GM12878 (cell line): ENCODE measurements around the gene SERPINA4. TPM values are rescaled to one million over a fixed set of nuclear protein-coding genes. Genes with fewer than 3 reads are reported as not detected.

ENCODE experiments used
- ATAC-seq: fragments of 200-7000 bp; cut with Tn5 transposase; 3 replicates; pipeline ENCODE4 v1.9.1; 2020; ENCODE audit warnings: mild to moderate bottlenecking, moderate library complexity
- BruUV-seq: library from RNA; stranded (reverse); fragments of 400-500 nt; replicated peaks from 2 replicates; lab custom pipeline; 2021; lab: Mats Ljungman, UMichigan
- CTCF ChIA-PET: fragments of 300-600 bp; sonication (Branson Sonifier 250); formaldehyde crosslinking; extraction: SDS; loops from one replicate; lab custom pipeline; 2021; ENCODE audit warnings: inconsistent platforms; lab: Yijun Ruan, JAX
- POLR2A ChIA-PET: fragments of 350-600 bp; formaldehyde crosslinking; extraction: SDS; loops from one replicate; lab custom pipeline; 2021; ENCODE audit warnings: inconsistent platforms; lab: Charles Lee
- RAD21 ChIA-PET: fragments of 300-600 bp; sonication (Branson Sonifier 250); formaldehyde crosslinking; loops from one replicate; lab custom pipeline; 2023; ENCODE audit warnings: antibody characterized with exemption; ENCODE audit not compliant: unreplicated experiment; lab: Charles Lee
- SMC1A ChIA-PET: fragments of 300-600 bp; sonication (Branson Sonifier 250); formaldehyde crosslinking; loops from one replicate; lab custom pipeline; 2023; ENCODE audit not compliant: unreplicated experiment, uncharacterized antibody; lab: Charles Lee
- DNase-seq: peaks from one replicate; pipeline ENCODE4 v3.0.0-alpha.2; 2011; ENCODE audit warnings: low read depth, low spot score
- FAIRE-seq: peaks from 3 replicates; lab custom pipeline; 2011; peaks lifted over from hg19 to GRCh38; lab: Jason Lieb, UNC
- H2AFZ ChIP-seq: 2 replicates; pipeline ENCODE4 v1.6.0; 2011; ENCODE audit warnings: low read depth, low read length, control low read depth; ENCODE audit not compliant: control insufficient read depth
- H3K27ac ChIP-seq: 2 replicates; pipeline ENCODE4 v1.5.1; 2011; ENCODE audit warnings: control low read depth; ENCODE audit not compliant: control insufficient read depth, insufficient read depth
- H3K27me3 ChIP-seq, 2 experiments: replicated peaks in 1 of 2; 2 replicates each; pipeline versions ENCODE4 v1.6.0 to v1.6.1; 2011; ENCODE audit warnings: low read length in 1 of 2; ENCODE audit not compliant: control insufficient read depth in 2 of 2, insufficient read depth in 2 of 2
- H3K36me3 ChIP-seq, 2 experiments: 2 replicates each; pipeline ENCODE4 v1.5.1; 2011; ENCODE audit warnings: low read length in 1 of 2; ENCODE audit not compliant: control insufficient read depth in 2 of 2, insufficient read depth in 2 of 2
- H3K4me1 ChIP-seq: 2 replicates; pipeline ENCODE4 v1.6.1; 2011; ENCODE audit warnings: mild to moderate bottlenecking, low read length, moderate library complexity, mixed read lengths; ENCODE audit not compliant: control insufficient read depth, insufficient read depth
- H3K4me2 ChIP-seq: 2 replicates; pipeline ENCODE4 v1.6.0; 2011; ENCODE audit warnings: control low read depth; ENCODE audit not compliant: control insufficient read depth, insufficient read depth
- H3K4me3 ChIP-seq: fragments of 200-600 bp; sonication (generic); 2 replicates; pipeline ENCODE4 v1.5.1; 2016
- H3K79me2 ChIP-seq: 2 replicates; pipeline ENCODE4 v1.6.0; 2011; ENCODE audit warnings: low read length; ENCODE audit not compliant: control insufficient read depth, insufficient read depth
- H3K9ac ChIP-seq: 2 replicates; pipeline ENCODE4 v1.8.0; 2011; ENCODE audit warnings: low read length, control low read depth, mixed read lengths; ENCODE audit not compliant: control insufficient read depth, insufficient read depth
- H3K9me3 ChIP-seq: replicated peaks from 3 replicates; pipeline ENCODE4 v1.5.1; 2011; ENCODE audit warnings: mild to moderate bottlenecking, low read length; ENCODE audit not compliant: control insufficient read depth, insufficient read depth
- H4K20me1 ChIP-seq: 2 replicates; pipeline ENCODE4 v1.6.0; 2011; ENCODE audit not compliant: control insufficient read depth, insufficient read depth
- CHD2 ChIP-seq: IDR thresholded peaks from 2 replicates; pipeline ENCODE4 v1.6.1; 2011; ENCODE audit warnings: low read depth, low read length, improper control_type of control experiment, borderline replicate concordance
- DPF2 ChIP-seq: fragments of 450-650 bp; IDR thresholded peaks from 2 replicates; pipeline ENCODE4 v1.6.1; 2017; ENCODE audit warnings: mild to moderate bottlenecking
- E2F4 ChIP-seq: IDR thresholded peaks from 2 replicates; pipeline ENCODE4 v1.6.1; 2012; ENCODE audit warnings: low read depth, low read length, improper control_type of control experiment
- EED ChIP-seq: sonication (generic); IDR thresholded peaks from 2 replicates; pipeline ENCODE4 v1.6.1; 2016; ENCODE audit warnings: antibody characterized with exemption, low read depth
- EP300 ChIP-seq, 2 experiments: fragments of 150-350 bp in 1 of 2; IDR thresholded peaks; 2 replicates each; pipeline ENCODE4 v1.6.1; 2011 to 2012; ENCODE audit warnings: low read depth in 2 of 2, low read length in 2 of 2, borderline replicate concordance in 1 of 2, improper control_type of control experiment in 1 of 2, inconsistent platforms in 1 of 2; ENCODE audit not compliant: control insufficient read depth in 1 of 2
- ESRRA ChIP-seq: IDR thresholded peaks from 2 replicates; pipeline ENCODE4 v1.6.1; 2012; ENCODE audit warnings: mild to moderate bottlenecking, low read length, improper control_type of control experiment
- HSF1 ChIP-seq: fragments of 150-350 bp; IDR thresholded peaks from 2 replicates; pipeline ENCODE4 v1.6.1; 2014; ENCODE audit warnings: mild to moderate bottlenecking, low read depth, low read length
- MXI1 ChIP-seq: fragments of 150-350 bp; IDR thresholded peaks from 2 replicates; pipeline ENCODE4 v1.6.1; 2011; ENCODE audit warnings: low read depth, mild to moderate bottlenecking, inconsistent platforms, low read length, improper control_type of control experiment
- NFYB ChIP-seq: IDR thresholded peaks from 2 replicates; pipeline ENCODE4 v1.6.1; 2011; ENCODE audit warnings: low read depth, mild to moderate bottlenecking, low read length, improper control_type of control experiment, moderate library complexity; ENCODE audit not compliant: insufficient read depth
- NR2C2 ChIP-seq: IDR thresholded peaks from 2 replicates; pipeline ENCODE4 v1.6.1; 2011; ENCODE audit warnings: borderline replicate concordance, low read depth; ENCODE audit not compliant: control insufficient read depth, insufficient read length
- POLR2AphosphoS2 ChIP-seq: IDR thresholded peaks from 2 replicates; pipeline ENCODE4 v1.6.1; 2011; ENCODE audit warnings: low read depth, mild to moderate bottlenecking, low read length, improper control_type of control experiment, moderate library complexity
- POLR2AphosphoS5 ChIP-seq: IDR thresholded peaks from 2 replicates; pipeline ENCODE4 v1.6.1; 2011; ENCODE audit warnings: mild to moderate bottlenecking, low read length, inconsistent platforms
- RB1 ChIP-seq: fragments of 450-650 bp; formaldehyde crosslinking; IDR thresholded peaks from 2 replicates; pipeline ENCODE4 v1.6.1; 2017; ENCODE audit warnings: mild to moderate bottlenecking, borderline replicate concordance
- RBBP5 ChIP-seq: fragments of 200-600 bp; sonication (generic); conservative IDR thresholded peaks from 2 replicates; pipeline ENCODE4 v1.6.1; 2016
- TCF7 ChIP-seq: IDR thresholded peaks from 2 replicates; pipeline ENCODE4 v1.6.1; 2014; ENCODE audit warnings: antibody characterized with exemption, borderline replicate concordance
- YY1 ChIP-seq: IDR thresholded peaks from 2 replicates; pipeline ENCODE4 v1.6.1; 2011; ENCODE audit warnings: low read depth, mild to moderate bottlenecking, low read length
- WGBS: methylation state at CpG from one replicate; pipeline ENCODE4 v1.1.6; 2016; ENCODE audit warnings: low lambda C conversion rate; ENCODE audit not compliant: insufficient replicate concordance, insufficient coverage; ENCODE audit errors: missing lambda C conversion rate; 5-methylcytosine and 5-hydroxymethylcytosine counted together
- in situ Hi-C: fragments of 300-500 bp; cut with MboI; formaldehyde crosslinking; loops from 9 replicates; pipeline ENCODE4 v1.14.3; 2018; ENCODE audit warnings: mixed read lengths
- intact Hi-C: fragments of 100-400 bp; cut with micrococcal nuclease; formaldehyde crosslinking; loops from one replicate; pipeline ENCODE4 v1.14.2; 2022; ENCODE audit not compliant: unreplicated experiment
- polyA plus RNA-seq, 11 experiments: library from polyadenylated mRNA; depleted of rRNA in 4 of 11; unstranded in 6 of 11; stranded (reverse) in 5 of 11; fragments of >200 nt; fragmentation: Nextera tagmentation in 4 of 11; fragmentation: Illumina TruSeq in 1 of 11; extraction: Ambion mirVana in 4 of 11; extraction: Trizol in 1 of 11; gene quantifications; 1 replicate in 1 of 11; 2 replicates in 10 of 11; pipeline versions ENCODE4 v1.2.1 to v1.2.3, GENCODE V29; 2011 to 2016; ENCODE audit warnings: inconsistent platforms in 2 of 11, missing spikeins in 2 of 11, low read depth in 1 of 11
- total RNA-seq, 4 experiments: library from RNA; depleted of rRNA in 3 of 4; stranded (reverse); fragments of >200 nt in 3 of 4; fragmentation: Illumina TruSeq in 1 of 4; extraction: Trizol in 1 of 4; gene quantifications; 2 replicates each; pipeline versions ENCODE4 v1.2.1 to v1.2.3, GENCODE V29; 2013 to 2021
- TF ChIP-seq, protein P1 (sequence below): IDR thresholded peaks from 2 replicates; pipeline ENCODE4 v1.6.1; 2011; ENCODE audit warnings: borderline replicate concordance, low read depth, mild to moderate bottlenecking, moderate library complexity, low read length; ENCODE audit not compliant: insufficient read depth, poor library complexity, severe bottlenecking
- TF ChIP-seq, protein P2 (sequence below): fragments of 450-650 bp; IDR thresholded peaks from 2 replicates; pipeline ENCODE4 v1.6.1; 2017; ENCODE audit warnings: borderline replicate concordance

Gene SERPINA4
- total and polyA plus RNA-seq, 10 of the 15 experiments (the other 5 are each of a cell fraction or from before 2014, with no cell fraction given) = 0.13 TPM; not detected in 9

DNA sequence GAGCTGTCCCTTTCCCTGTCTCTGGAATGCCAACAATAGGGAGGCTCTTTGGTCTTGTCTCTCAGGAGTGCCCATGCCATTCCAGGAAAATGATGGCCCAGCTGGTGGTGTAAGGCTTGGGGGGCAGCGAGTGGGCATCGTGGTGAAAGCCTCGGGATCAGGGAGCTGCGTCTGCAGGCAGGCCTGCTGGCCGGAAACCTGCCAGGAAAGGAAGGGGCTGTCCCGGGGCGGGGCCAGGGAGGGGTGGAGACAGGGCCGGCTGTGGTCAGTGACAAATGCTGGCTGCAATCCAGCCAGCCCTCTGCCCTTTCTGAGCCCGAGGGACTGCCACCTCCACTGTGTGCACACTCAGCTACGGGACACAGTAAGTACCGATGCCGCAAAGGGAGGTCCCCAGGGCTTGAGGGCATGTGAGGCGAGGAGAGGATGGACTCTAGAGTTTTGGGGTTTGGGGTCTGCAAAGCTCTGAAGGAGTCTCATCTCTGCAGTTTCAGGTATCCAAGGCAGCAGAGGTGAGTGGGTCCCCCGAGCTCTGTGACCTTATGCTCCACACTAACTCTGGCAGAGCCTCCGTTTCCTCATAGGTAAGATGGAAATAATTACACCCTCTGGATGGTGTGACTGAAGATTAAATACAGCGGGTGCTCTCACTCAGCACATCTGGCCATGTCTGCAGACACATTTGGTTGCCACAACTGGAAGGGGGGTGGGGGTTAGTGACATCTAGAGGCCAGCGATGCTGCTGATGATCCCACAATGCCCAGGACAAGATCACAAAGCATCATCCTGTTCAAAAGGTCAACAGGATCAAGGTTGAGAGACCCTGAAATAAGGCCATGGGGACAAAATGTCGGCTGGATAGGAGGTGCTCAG, 20.1 kb downstream of the SERPINA4 start, which contains the start of gene SERPINA5:
TSS of gene SERPINA5 (plus strand) at position 300 of the 873 bp plus-strand sequence. CDS start 5,937 bp downstream, outside the sequence.
- H3K4me3 ChIP-seq = no peak within 1 kb of the TSS
- no peaks in the 10 kb centered on the region for H3K79me2 ChIP-seq
- no peak within 1 kb of the TSS for H3K9ac ChIP-seq
- H3K9me3 ChIP-seq = no peaks in the 10 kb centered on the region
- DNase-seq = no peak
- H3K4me1 ChIP-seq = no peaks in the 10 kb centered on the region
- ChIA-PET POLR2A (no interaction called here), SMC1A (no interaction called here), CTCF (no interaction called here), RAD21 (no interaction called here)
- H3K4me2 ChIP-seq = no peak within 1 kb of the TSS
- no peak within 1 kb of the TSS for H2AFZ ChIP-seq
- TF ChIP-seq E2F4 (no peak), TCF7 (no peak), HSF1 (no peak), DPF2 (no peak), MXI1 (no peak), NFYB (no peak), NR2C2 (no peak), YY1 (no peak), EP300 (IDR thresholded peaks at IDR 0.05; ENCODE audit: borderline replicate concordance in 1 of 2, control insufficient read depth in 1 of 2, low read depth in 2 of 2, low read length in 2 of 2) (no peak), RB1 (no peak), RBBP5 (no peak), CHD2 (no peak), EED (no peak), POLR2AphosphoS2 (no peak), ESRRA (no peak), POLR2AphosphoS5 (no peak)
- TF ChIP-seq, protein P1, sequence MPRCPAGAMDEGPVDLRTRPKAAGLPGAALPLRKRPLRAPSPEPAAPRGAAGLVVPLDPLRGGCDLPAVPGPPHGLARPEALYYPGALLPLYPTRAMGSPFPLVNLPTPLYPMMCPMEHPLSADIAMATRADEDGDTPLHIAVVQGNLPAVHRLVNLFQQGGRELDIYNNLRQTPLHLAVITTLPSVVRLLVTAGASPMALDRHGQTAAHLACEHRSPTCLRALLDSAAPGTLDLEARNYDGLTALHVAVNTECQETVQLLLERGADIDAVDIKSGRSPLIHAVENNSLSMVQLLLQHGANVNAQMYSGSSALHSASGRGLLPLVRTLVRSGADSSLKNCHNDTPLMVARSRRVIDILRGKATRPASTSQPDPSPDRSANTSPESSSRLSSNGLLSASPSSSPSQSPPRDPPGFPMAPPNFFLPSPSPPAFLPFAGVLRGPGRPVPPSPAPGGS = no peak
- TF ChIP-seq, protein P2, sequence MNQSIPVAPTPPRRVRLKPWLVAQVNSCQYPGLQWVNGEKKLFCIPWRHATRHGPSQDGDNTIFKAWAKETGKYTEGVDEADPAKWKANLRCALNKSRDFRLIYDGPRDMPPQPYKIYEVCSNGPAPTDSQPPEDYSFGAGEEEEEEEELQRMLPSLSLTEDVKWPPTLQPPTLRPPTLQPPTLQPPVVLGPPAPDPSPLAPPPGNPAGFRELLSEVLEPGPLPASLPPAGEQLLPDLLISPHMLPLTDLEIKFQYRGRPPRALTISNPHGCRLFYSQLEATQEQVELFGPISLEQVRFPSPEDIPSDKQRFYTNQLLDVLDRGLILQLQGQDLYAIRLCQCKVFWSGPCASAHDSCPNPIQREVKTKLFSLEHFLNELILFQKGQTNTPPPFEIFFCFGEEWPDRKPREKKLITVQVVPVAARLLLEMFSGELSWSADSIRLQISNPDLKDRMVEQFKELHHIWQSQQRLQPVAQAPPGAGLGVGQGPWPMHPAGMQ = no peak
- no peaks in the 10 kb centered on the region; a peak in 1 of 4 replicates for H3K27me3 ChIP-seq
- no peak for FAIRE-seq
- no TSS peak for BruUV-seq
- intact Hi-C loops (no loop called here), in situ Hi-C loops (no loop called here)
- no peaks in the 10 kb centered on the region for H4K20me1 ChIP-seq
- H3K27ac ChIP-seq = no peak within 1 kb of the TSS
- WGBS = 42% methylated on average over 14 of the region's 18 CpGs
- no peaks in the 10 kb centered on the region for H3K36me3 ChIP-seq
- ATAC-seq = no peak
